WERI-Rb-1 (cell line): ENCODE data around the gene TNIK.

Experiments used
- DNase-seq: peaks from one replicate; pipeline ENCODE4 v3.0.0-alpha.2; 2020
- H3K27ac ChIP-seq: fragments of 250-450 bp; sonication (Bioruptor Pico); 2 replicates; pipeline ENCODE4 v1.5.1; 2020; ENCODE audit warnings: mild to moderate bottlenecking, moderate library complexity
- H3K27me3 ChIP-seq: fragments of 250-450 bp; sonication (Bioruptor Pico); 2 replicates; pipeline ENCODE4 v1.5.1; 2021; ENCODE audit warnings: mild to moderate bottlenecking, low read depth, moderate library complexity; ENCODE audit not compliant: insufficient read depth, severe bottlenecking
- H3K36me3 ChIP-seq: fragments of 250-450 bp; sonication (Bioruptor Pico); 2 replicates; pipeline ENCODE4 v1.5.1; 2020; ENCODE audit warnings: mild to moderate bottlenecking, moderate library complexity
- H3K4me3 ChIP-seq: 2 replicates; pipeline ENCODE4 v1.5.1; 2011; ENCODE audit warnings: low read depth, mild to moderate bottlenecking, control low read depth, low read length
- H3K9me3 ChIP-seq: fragments of 250-450 bp; sonication (Bioruptor Pico); 2 replicates; pipeline ENCODE4 v1.5.1; 2021; ENCODE audit warnings: mild to moderate bottlenecking, moderate library complexity; ENCODE audit not compliant: severe bottlenecking
- TF ChIP-seq, protein P1 (sequence below): IDR thresholded peaks from 2 replicates; pipeline ENCODE4 v1.5.1; 2011; ENCODE audit warnings: low read depth, mild to moderate bottlenecking, control low read depth, inconsistent platforms, low read length

The TNIK gene

DNA sequence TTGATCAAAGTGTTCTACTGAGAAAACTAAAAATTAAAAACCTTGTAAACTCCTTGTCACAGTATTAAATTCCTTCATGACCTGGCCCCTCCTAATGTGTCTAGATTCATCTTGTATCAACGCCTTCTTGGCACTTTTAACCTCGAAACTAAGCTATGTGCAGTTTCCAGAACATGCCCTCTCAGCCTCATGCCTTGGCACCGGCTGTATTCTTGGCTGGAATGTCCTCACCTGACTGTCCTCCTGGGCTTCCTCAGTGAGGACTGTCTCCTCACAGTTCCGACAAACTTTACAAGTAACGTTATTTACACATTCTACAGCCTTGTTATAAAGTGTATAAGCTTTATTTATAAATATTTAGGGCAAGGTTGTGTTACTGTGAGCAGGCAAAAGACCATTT lies 237.2 kb downstream of the TNIK start:
- Histone ChIP-seq H3K4me3 (no peak overlapping the region), H3K36me3 (no peaks in the 10 kb centered on the region), H3K9me3 (no peaks in the 10 kb centered on the region), H3K27ac (no peak overlapping the region), H3K27me3 (no peaks in the 10 kb centered on the region)
- TF ChIP-seq, protein P1, sequence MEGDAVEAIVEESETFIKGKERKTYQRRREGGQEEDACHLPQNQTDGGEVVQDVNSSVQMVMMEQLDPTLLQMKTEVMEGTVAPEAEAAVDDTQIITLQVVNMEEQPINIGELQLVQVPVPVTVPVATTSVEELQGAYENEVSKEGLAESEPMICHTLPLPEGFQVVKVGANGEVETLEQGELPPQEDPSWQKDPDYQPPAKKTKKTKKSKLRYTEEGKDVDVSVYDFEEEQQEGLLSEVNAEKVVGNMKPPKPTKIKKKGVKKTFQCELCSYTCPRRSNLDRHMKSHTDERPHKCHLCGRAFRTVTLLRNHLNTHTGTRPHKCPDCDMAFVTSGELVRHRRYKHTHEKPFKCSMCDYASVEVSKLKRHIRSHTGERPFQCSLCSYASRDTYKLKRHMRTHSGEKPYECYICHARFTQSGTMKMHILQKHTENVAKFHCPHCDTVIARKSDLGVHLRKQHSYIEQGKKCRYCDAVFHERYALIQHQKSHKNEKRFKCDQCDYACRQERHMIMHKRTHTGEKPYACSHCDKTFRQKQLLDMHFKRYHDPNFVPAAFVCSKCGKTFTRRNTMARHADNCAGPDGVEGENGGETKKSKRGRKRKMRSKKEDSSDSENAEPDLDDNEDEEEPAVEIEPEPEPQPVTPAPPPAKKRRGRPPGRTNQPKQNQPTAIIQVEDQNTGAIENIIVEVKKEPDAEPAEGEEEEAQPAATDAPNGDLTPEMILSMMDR: no peak
- no peak for DNase-seq

DNA sequence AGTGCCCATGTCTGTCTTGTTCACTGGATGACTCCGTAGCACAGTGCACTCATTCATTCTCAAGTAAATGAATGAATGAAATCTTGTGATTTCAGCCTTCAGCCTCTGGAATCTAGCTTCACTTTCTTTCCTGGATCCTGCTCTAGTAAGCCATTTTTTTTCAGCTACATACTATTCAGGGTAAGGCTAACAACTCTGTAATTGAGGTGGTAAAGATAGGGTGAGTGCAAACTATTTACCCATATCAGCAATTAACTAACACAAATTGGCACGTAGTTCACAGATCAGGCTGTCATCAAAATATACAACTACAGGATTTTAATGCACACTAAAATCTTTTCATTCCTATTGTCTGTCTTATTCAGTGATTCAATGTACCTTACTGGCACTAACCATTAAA lies 238.6 kb downstream of the TNIK start:
- Histone ChIP-seq H3K36me3 (no peaks in the 10 kb centered on the region), H3K9me3 (no peaks in the 10 kb centered on the region), H3K27me3 (no peaks in the 10 kb centered on the region), H3K27ac (no peak overlapping the region), H3K4me3 (no peak overlapping the region)
- no peak for DNase-seq
- TF ChIP-seq, protein P1: no peak

DNA sequence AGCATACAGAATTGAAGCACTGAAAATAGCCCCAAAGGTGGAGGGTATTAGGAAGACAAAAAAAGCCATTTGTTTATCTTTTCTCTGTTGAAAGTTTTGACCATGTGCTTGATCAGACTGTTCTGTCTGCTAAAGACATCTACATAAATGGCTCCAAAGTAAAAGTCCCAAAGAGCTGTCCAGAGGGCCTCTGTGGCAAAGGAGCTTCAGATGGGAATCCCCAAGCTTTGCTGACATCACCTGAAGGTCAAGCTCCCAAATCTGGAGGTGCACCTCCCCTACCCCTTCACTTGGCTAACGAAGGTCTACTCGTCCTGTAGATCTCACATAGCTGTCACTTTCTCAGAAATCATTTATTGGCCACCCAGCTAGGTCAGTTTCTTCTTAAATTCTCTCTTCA lies 239.1 kb downstream of the TNIK start:
- Histone ChIP-seq H3K9me3 (no peaks in the 10 kb centered on the region), H3K36me3 (no peaks in the 10 kb centered on the region), H3K27ac (no peak overlapping the region), H3K4me3 (no peak overlapping the region), H3K27me3 (no peaks in the 10 kb centered on the region)
- TF ChIP-seq, protein P1: no peak
- no peak for DNase-seq

DNA sequence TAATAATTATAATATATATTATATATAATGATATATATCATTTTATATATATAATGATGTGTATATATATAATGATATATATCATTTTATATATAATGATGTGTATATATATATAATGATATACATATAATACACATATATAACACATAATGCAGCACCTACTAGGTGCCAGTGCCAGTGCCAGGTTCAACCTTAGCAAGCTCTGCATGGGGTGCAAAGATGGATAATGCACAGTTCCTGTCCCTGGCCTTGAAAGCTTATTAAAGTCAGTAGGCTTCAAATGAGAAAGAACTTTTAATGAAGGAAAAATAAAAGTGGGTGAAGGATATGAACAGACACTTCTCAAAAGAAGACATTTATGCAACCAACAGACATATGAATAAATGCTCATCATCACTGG lies 240.9 kb downstream of the TNIK start:
- H3K9me3 ChIP-seq: no peaks in the 10 kb centered on the region
- no peaks in the 10 kb centered on the region for H3K27me3 ChIP-seq
- TF ChIP-seq, protein P1: no peak
- H3K36me3 ChIP-seq: no peaks in the 10 kb centered on the region
- DNase-seq: no peak
- no peak overlapping the region for H3K27ac ChIP-seq
- H3K4me3 ChIP-seq: no peak overlapping the region

DNA sequence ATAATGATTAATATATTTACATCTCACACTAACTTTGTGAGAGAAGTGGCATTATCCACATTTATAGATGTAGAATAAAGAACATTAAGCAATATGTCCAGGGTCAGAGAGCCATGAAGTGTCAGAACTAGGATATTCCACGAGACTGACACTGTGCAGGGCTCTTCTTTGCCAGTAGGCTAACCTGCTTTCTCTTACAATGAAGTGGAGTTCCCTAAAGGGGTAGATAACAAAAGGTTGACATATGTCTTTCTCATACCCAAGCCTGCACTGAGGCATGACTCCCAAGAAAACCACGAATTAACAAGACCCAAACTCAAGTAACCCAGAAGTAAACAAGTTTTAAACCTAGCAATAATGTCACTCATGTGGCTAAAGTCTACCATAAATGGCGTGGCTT lies 242.1 kb downstream of the TNIK start:
- H3K36me3 ChIP-seq: no peaks in the 10 kb centered on the region
- H3K4me3 ChIP-seq: no peak overlapping the region
- H3K27ac ChIP-seq: no peak overlapping the region
- no peaks in the 10 kb centered on the region for H3K9me3 ChIP-seq
- TF ChIP-seq, protein P1: no peak
- DNase-seq: no peak
- no peaks in the 10 kb centered on the region for H3K27me3 ChIP-seq

DNA sequence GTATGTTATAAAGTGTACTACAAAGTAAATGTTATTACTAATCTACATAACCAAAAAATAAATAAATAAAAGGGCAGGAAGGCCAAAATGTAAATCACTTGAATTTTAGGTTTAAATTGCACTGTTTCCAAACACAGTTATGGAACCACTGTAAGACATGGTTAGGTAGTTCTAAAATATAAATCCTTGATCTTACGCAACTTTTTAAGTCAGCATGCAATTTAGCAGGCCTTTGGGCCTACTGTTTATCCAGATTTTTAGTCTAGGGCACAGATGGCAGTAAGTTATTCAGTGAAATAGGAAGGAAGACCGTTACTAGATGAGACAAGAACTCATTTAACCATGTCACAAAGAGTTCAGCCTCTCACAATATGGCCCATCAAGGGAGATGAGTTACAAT lies 246.3 kb downstream of the TNIK start:
- no peak overlapping the region for H3K27ac ChIP-seq
- DNase-seq: no peak
- no peak overlapping the region for H3K4me3 ChIP-seq
- TF ChIP-seq, protein P1: no peak
- no peaks in the 10 kb centered on the region for H3K27me3 ChIP-seq
- H3K36me3 ChIP-seq: no peaks in the 10 kb centered on the region
- no peaks in the 10 kb centered on the region for H3K9me3 ChIP-seq
